SK-N-SH treated with all-trans-retinoic acid at 6 μM for 48 hours (cell line): ENCODE measurements around the gene MMP1.
A peak's percentile ranks its signal among the peaks of the same experiment; 100 is the strongest.

Source experiments
- ATAC-seq: fragments of 200-7000 bp; cut with Tn5 transposase; 3 replicates; pipeline ENCODE4 v1.9.1; 2020; ENCODE audit warnings: mild to moderate bottlenecking, moderate library complexity
- CSDC2 ChIP-seq: fragments of 250-450 bp; sonication (Bioruptor Pico); IDR thresholded peaks from 2 replicates; pipeline ENCODE4 v1.5.0; 2020; ENCODE audit warnings: mild to moderate bottlenecking, moderate library complexity
- ESRRG ChIP-seq: fragments of 250-450 bp; sonication (Bioruptor Pico); IDR thresholded peaks from 2 replicates; pipeline ENCODE4 v1.6.1; 2021; ENCODE audit warnings: mild to moderate bottlenecking
- ISL1 ChIP-seq: fragments of 250-450 bp; sonication (Bioruptor Pico); IDR thresholded peaks from 2 replicates; pipeline ENCODE4 v2.1.2; 2022; ENCODE audit warnings: mild to moderate bottlenecking, moderate library complexity
- POU6F1 ChIP-seq: fragments of 250-450 bp; sonication (Bioruptor Pico); IDR thresholded peaks from 2 replicates; pipeline ENCODE4 v1.8.0; 2021; ENCODE audit warnings: low read depth, mild to moderate bottlenecking, moderate library complexity, borderline replicate concordance
- PPARA ChIP-seq: fragments of 250-450 bp; sonication (Bioruptor Pico); IDR thresholded peaks from 2 replicates; pipeline ENCODE4 v1.5.0; 2020; ENCODE audit warnings: mild to moderate bottlenecking, borderline replicate concordance
- RARB ChIP-seq: fragments of 250-450 bp; sonication (Bioruptor Pico); IDR thresholded peaks from 2 replicates; pipeline ENCODE4 v1.8.0; 2021; ENCODE audit warnings: mild to moderate bottlenecking, moderate library complexity
- SNAI2 ChIP-seq: fragments of 250-450 bp; sonication (Bioruptor Pico); IDR thresholded peaks from 2 replicates; pipeline ENCODE4 v1.5.0; 2020; ENCODE audit warnings: mild to moderate bottlenecking, moderate library complexity
- TCF4 ChIP-seq: fragments of 250-450 bp; sonication (Bioruptor Pico); IDR thresholded peaks from 2 replicates; pipeline ENCODE4 v1.8.0; 2021; ENCODE audit warnings: mild to moderate bottlenecking, moderate library complexity, borderline replicate concordance
- TOX ChIP-seq: fragments of 250-450 bp; sonication (Bioruptor Pico); IDR thresholded peaks from 2 replicates; pipeline ENCODE4 v1.8.0; 2021; ENCODE audit warnings: mild to moderate bottlenecking, moderate library complexity, borderline replicate concordance
- ZC3H10 ChIP-seq: fragments of 250-450 bp; sonication (Bioruptor Pico); IDR thresholded peaks from 2 replicates; pipeline ENCODE4 v1.5.1; 2021; ENCODE audit warnings: mild to moderate bottlenecking, moderate library complexity
- ZFP3 ChIP-seq: fragments of 250-450 bp; sonication (Bioruptor Pico); IDR thresholded peaks from 2 replicates; pipeline ENCODE4 v1.5.0; 2020; ENCODE audit warnings: mild to moderate bottlenecking, moderate library complexity
- ZNF565 ChIP-seq: fragments of 450-650 bp; formaldehyde crosslinking; conservative IDR thresholded peaks from 2 replicates; pipeline ENCODE4 v1.5.0; 2020; ENCODE audit warnings: low read depth, mild to moderate bottlenecking, moderate library complexity
- ZNF70 ChIP-seq: fragments of 450-650 bp; formaldehyde crosslinking; IDR thresholded peaks from 2 replicates; pipeline ENCODE4 v1.5.0; 2020; ENCODE audit warnings: mild to moderate bottlenecking, moderate library complexity
- TF ChIP-seq, protein P1 (sequence below): fragments of 250-450 bp; sonication (Bioruptor Pico); IDR thresholded peaks from 2 replicates; pipeline ENCODE4 v1.5.1; 2020; ENCODE audit warnings: low read depth, mild to moderate bottlenecking, moderate library complexity
- TF ChIP-seq, protein P2 (sequence below): fragments of 250-450 bp; sonication (Bioruptor Pico); IDR thresholded peaks from 2 replicates; pipeline ENCODE4 v1.5.1; 2021; ENCODE audit warnings: mild to moderate bottlenecking, moderate library complexity
- TF ChIP-seq, protein P3 (sequence below): fragments of 250-450 bp; sonication (Bioruptor Pico); IDR thresholded peaks from 2 replicates; pipeline ENCODE4 v1.8.0; 2020; ENCODE audit warnings: mild to moderate bottlenecking, moderate library complexity, borderline replicate concordance
- TF ChIP-seq, protein P4 (sequence below): fragments of 250-450 bp; sonication (Bioruptor Pico); IDR thresholded peaks from 2 replicates; pipeline ENCODE4 v1.5.0; 2020; ENCODE audit warnings: mild to moderate bottlenecking, moderate library complexity

MMP1 gene

GRCh38 chr11:102776454-102776853 lies 21.5 kb downstream of the MMP1 start (continued):
- no peak for TF ChIP-seq SNAI2 (CRISPR knock-in tag)
- TF ChIP-seq, all 23 proteins: peak for 0

GRCh38 chr11:102773386-102773785 lies 24.6 kb downstream of the MMP1 start:
- peak; percentile 74 for ATAC-seq

GRCh38 chr11:102771351-102771750 lies 26.6 kb downstream of the MMP1 start:
- TF ChIP-seq ZFP3 (no peak), TOX (CRISPR knock-in tag) (no peak), CSDC2 (no peak), SNAI2 (CRISPR knock-in tag) (no peak), ZNF70 (no peak), ESRRG (CRISPR knock-in tag) (no peak), TCF4 (CRISPR knock-in tag) (no peak), PPARA (CRISPR knock-in tag) (no peak)
- TF ChIP-seq, protein P1, sequence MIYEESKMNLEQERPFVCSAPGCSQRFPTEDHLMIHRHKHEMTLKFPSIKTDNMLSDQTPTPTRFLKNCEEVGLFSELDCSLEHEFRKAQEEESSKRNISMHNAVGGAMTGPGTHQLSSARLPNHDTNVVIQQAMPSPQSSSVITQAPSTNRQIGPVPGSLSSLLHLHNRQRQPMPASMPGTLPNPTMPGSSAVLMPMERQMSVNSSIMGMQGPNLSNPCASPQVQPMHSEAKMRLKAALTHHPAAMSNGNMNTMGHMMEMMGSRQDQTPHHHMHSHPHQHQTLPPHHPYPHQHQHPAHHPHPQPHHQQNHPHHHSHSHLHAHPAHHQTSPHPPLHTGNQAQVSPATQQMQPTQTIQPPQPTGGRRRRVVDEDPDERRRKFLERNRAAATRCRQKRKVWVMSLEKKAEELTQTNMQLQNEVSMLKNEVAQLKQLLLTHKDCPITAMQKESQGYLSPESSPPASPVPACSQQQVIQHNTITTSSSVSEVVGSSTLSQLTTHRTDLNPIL (CRISPR knock-in tag) = no peak
- TF ChIP-seq, protein P2, sequence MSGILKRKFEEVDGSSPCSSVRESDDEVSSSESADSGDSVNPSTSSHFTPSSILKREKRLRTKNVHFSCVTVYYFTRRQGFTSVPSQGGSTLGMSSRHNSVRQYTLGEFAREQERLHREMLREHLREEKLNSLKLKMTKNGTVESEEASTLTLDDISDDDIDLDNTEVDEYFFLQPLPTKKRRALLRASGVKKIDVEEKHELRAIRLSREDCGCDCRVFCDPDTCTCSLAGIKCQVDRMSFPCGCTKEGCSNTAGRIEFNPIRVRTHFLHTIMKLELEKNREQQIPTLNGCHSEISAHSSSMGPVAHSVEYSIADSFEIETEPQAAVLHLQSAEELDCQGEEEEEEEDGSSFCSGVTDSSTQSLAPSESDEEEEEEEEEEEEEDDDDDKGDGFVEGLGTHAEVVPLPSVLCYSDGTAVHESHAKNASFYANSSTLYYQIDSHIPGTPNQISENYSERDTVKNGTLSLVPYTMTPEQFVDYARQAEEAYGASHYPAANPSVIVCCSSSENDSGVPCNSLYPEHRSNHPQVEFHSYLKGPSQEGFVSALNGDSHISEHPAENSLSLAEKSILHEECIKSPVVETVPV = no peak
- no peak for ATAC-seq

More at GRCh38 chr11:102773386-102773785, 24.6 kb downstream of the MMP1 start:
- TF ChIP-seq RARB (CRISPR knock-in tag) (no peak), ISL1 (CRISPR knock-in tag) (peak; percentile 73)
- TF ChIP-seq, protein P2 = no peak

- ATAC-seq = no peak
- TF ChIP-seq ZNF565 (CRISPR knock-in tag) (no peak), SNAI2 (CRISPR knock-in tag) (no peak)
These were observed 27.8 kb downstream of the MMP1 start for GRCh38 chr11:102770191-102770590.

DNA sequence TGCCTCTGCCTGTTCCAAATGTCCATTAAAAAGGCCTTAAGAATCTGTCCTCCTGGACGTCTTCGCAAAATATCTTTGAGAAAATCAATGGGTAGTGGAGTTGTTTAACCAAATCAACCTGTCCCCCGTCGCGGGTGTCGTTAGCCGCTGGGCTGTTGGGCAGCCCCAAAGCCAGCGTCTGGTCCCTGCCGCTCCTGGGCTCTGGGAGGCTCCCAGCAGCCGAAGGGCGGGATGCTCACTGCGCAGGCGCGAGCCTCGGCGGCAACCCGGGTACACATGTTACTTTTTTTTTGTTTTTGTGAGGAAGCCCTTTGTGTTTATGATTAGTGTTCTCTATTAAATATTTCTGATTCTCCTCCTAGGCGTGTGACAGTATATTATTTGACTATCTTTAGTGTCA lies 30.2 kb downstream of the MMP1 start:
- peak; percentile 50; the same call in 1 of the 3 replicates for ATAC-seq
- TF ChIP-seq, protein P3, sequence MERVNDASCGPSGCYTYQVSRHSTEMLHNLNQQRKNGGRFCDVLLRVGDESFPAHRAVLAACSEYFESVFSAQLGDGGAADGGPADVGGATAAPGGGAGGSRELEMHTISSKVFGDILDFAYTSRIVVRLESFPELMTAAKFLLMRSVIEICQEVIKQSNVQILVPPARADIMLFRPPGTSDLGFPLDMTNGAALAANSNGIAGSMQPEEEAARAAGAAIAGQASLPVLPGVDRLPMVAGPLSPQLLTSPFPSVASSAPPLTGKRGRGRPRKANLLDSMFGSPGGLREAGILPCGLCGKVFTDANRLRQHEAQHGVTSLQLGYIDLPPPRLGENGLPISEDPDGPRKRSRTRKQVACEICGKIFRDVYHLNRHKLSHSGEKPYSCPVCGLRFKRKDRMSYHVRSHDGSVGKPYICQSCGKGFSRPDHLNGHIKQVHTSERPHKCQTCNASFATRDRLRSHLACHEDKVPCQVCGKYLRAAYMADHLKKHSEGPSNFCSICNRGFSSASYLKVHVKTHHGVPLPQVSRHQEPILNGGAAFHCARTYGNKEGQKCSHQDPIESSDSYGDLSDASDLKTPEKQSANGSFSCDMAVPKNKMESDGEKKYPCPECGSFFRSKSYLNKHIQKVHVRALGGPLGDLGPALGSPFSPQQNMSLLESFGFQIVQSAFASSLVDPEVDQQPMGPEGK (CRISPR knock-in tag) = no peak
- TF ChIP-seq, all 23 proteins: peak for 0

- ATAC-seq = no peak
- TF ChIP-seq ZC3H10 (no peak), ISL1 (CRISPR knock-in tag) (no peak), RARB (CRISPR knock-in tag) (no peak), TOX (CRISPR knock-in tag) (no peak), PPARA (CRISPR knock-in tag) (no peak), POU6F1 (CRISPR knock-in tag) (no peak), ZNF70 (no peak), ZNF565 (CRISPR knock-in tag) (no peak)
- TF ChIP-seq, protein P4, sequence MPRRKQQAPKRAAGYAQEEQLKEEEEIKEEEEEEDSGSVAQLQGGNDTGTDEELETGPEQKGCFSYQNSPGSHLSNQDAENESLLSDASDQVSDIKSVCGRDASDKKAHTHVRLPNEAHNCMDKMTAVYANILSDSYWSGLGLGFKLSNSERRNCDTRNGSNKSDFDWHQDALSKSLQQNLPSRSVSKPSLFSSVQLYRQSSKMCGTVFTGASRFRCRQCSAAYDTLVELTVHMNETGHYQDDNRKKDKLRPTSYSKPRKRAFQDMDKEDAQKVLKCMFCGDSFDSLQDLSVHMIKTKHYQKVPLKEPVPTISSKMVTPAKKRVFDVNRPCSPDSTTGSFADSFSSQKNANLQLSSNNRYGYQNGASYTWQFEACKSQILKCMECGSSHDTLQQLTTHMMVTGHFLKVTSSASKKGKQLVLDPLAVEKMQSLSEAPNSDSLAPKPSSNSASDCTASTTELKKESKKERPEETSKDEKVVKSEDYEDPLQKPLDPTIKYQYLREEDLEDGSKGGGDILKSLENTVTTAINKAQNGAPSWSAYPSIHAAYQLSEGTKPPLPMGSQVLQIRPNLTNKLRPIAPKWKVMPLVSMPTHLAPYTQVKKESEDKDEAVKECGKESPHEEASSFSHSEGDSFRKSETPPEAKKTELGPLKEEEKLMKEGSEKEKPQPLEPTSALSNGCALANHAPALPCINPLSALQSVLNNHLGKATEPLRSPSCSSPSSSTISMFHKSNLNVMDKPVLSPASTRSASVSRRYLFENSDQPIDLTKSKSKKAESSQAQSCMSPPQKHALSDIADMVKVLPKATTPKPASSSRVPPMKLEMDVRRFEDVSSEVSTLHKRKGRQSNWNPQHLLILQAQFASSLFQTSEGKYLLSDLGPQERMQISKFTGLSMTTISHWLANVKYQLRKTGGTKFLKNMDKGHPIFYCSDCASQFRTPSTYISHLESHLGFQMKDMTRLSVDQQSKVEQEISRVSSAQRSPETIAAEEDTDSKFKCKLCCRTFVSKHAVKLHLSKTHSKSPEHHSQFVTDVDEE (CRISPR knock-in tag) = no peak
- TF ChIP-seq, protein P2 = no peak
- TF ChIP-seq, protein P3 (CRISPR knock-in tag) = no peak
These were observed 34.5 kb downstream of the MMP1 start for GRCh38 chr11:102763440-102763839.
